Measurements from ENCODE around the gene ACADS.

ACADS gene

GRCh38 chr12:120734210-120734609 lies 8.6 kb downstream of the ACADS start:
- DNase-seq, result no peak

- no peak for DNase-seq
Observed at GRCh38 chr12:120735181-120735580, 9.6 kb downstream of the ACADS start.

DNA sequence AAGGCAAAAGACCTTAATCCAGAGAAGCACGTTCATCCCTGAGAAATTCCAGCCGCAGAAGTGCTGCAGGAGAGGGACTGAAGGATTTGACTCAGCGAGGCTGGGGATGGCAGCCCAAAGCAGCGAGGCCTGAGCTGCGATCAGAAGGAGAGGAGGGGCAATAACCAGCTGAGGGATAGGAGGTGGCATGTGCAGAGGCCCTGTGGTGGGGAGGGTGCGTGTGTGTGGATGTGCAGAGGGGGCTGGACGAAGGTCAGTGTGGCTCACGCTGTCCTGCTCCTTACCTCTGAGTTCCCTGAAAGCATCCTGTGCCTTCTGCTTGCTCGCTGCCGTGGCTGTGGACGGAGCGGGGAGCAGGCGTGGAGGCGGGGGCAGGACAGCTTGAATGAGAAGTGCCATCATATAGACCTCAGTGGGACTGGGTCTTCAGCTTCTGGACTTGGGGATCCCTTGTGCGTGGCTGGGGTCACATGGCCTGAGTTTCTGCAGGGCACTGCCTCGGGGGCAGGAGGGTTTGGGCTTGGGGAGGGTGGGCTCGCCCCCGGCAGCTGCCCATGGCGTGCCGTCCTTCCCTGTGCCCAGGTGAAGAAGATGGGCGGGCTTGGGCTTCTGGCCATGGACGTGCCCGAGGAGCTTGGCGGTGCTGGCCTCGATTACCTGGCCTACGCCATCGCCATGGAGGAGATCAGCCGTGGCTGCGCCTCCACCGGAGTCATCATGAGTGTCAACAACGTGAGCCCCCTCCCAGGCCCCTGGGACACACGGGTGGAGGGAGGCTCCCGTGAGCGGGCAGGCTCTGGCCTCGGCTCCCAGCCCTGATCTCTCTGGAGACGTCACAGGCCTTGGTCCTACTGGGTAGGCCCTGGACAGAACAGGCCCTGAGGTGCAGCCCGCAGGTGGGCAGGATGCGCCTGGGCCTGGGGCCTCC lies 11.0 kb downstream of the ACADS start:
- DNase-seq, result no peak

GRCh38 chr12:120737557-120738251 lies 12.1 kb downstream of the ACADS start:
- DNase-seq, result peak; percentile 71

- no peak for DNase-seq
Observed at GRCh38 chr12:120738252-120739030, 12.8 kb downstream of the ACADS start.

DNA sequence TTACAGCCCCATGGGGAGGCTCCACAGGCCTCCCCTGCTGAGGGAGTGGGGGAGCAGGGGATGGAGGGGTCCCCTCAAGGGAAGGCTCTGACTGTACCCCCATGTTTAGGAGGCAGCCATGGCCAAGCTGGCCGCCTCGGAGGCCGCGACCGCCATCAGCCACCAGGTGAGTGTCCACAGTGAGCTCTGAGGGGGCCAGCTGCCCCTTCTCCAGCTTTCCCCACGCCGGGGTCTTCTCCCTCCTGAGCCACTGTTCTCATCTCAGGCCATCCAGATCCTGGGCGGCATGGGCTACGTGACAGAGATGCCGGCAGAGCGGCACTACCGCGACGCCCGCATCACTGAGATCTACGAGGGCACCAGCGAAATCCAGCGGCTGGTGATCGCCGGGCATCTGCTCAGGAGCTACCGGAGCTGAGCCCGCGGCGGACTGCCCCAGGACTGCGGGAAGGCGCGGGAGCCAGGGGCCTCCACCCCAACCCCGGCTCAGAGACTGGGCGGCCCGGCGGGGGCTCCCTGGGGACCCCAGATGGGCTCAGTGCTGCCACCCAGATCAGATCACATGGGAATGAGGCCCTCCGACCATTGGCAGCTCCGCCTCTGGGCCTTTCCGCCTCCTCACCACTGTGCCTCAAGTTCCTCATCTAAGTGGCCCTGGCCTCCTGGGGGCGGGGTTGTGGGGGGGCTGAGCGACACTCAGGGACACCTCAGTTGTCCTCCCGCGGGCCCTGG lies 13.6 kb downstream of the ACADS start:
- DNase-seq, result no peak

GRCh38 chr12:120739821-120740613 lies 14.4 kb downstream of the ACADS start:
- no peak for DNase-seq

- no peak for DNase-seq
Observed at GRCh38 chr12:120740871-120741270, 15.2 kb downstream of the ACADS start.

DNA sequence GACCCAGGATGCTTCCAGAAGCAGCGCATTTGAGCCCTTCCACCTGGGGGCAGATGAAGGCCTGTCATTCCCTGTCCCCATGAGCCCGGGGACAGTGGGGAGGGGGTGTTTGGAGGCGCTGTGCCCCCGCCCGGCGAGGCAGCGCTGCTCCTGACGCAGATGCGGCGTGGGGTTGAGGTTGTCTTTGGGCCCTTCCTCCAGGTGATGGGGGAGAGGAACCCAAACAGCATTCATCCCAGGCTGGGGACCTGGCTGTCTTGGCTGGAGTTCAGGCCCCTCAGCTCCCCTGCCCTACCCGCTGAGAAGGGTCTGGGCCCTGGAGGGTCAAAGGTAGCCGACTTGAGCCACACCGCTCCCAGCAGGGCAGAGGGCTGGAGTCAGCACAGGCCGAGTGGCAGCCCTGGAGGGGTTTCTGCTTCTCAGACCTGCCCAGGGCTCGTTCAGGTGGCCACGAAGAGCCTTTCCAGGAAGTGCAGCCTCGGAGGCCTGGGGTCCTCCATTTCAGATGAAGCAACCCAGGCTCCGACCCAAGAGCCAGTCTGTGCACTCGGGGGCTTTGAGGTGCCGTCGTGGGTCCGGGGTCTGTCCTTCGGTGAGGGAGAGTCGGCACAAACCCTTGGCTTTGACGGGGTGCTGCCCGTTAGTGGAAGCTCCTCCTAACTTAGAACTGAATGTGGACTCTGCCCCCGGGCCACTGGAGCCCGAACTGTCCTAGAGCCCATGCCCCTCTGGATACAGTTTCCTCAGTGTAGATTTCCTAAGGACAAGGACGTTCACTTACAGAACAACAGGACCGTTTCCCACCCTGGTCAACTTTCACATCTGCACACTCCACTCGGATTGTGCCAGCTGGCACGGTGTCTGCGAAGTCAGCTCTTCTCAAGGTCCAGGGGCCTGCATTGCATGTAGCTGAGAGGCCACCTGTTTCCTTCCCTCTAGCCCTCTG lies 16.1 kb downstream of the ACADS start:
- no peak for DNase-seq

GRCh38 chr12:120744922-120745493 lies 19.4 kb downstream of the ACADS start:
- no peak for DNase-seq

- DNase-seq, result no peak
Observed at GRCh38 chr12:120748242-120748641, 22.6 kb downstream of the ACADS start.

GRCh38 chr12:120749256-120749655 lies 23.6 kb downstream of the ACADS start:
- no peak for DNase-seq

- no peak for DNase-seq
Observed at GRCh38 chr12:120750806-120751205, 25.2 kb downstream of the ACADS start.

DNA sequence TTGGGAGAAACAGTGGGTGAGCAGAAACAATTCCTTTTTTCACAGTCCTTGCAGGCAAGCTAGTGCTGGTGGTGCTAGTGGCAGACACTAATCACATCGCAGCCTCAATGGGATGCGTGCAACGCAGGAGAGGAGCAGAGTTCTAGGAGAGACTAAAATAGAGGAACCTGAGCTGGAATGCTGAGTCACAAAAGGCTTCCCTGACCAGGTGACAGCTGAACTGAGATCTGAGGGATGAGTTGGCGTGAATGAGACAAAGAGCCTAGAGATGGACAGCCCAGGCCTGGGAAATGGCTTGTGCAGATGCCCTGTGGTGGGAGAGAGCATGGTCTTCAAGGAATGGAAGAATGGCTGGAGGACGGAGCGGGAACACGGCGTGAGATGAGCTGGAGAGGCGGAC lies 25.8 kb downstream of the ACADS start:
- no peak for DNase-seq

DNA sequence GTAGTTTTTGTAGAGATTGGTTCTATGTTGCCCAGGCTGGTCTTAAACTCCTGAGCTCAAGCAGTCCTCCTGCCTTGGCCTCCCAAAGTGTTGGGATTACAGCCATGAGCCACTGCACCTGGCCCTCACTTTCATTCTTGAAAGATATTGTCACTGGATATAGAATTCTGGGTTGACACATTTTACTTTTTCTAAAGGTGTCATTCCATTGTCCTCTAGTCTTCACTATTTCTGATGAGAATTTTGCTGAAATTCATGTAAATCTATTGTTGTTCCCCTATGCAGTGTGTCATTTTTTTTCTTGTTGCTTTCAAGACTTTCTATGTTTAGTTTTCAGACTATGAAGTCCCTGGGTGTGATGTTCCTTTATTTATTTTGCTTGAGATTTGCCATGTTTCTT lies 29.2 kb downstream of the ACADS start:
- no peak for DNase-seq

GRCh38 chr12:120755269-120755668 lies 29.6 kb downstream of the ACADS start:
- no peak for DNase-seq

GRCh38 chr12:120757226-120757742 lies 31.7 kb downstream of the ACADS start:
- no peak for DNase-seq

- no peak for DNase-seq
Observed at GRCh38 chr12:120757949-120758348, 32.3 kb downstream of the ACADS start.

GRCh38 chr12:120758798-120759590 lies 33.4 kb downstream of the ACADS start:
- DNase-seq, result no peak
